ES-I3 (cell line): ENCODE results near the gene PNLDC1.
A peak's percentile ranks its signal among the peaks of the same experiment; 100 is the strongest.

Experiments used
- H3K36me3 ChIP-seq: 2 replicates; pipeline ENCODE4 v1.6.1; 2013; ENCODE audit warnings: mild to moderate bottlenecking, low read length, control low read depth, moderate library complexity; ENCODE audit not compliant: insufficient read depth
- H3K4me1 ChIP-seq: 2 replicates; pipeline ENCODE4 v1.6.1; 2013; ENCODE audit warnings: mild to moderate bottlenecking, control low read depth, low read length; ENCODE audit not compliant: insufficient read depth
- H3K9ac ChIP-seq: 2 replicates; pipeline ENCODE4 v1.6.1; 2013; ENCODE audit warnings: low read depth, mild to moderate bottlenecking, low read length, moderate library complexity
- H3K9me3 ChIP-seq: 2 replicates; pipeline ENCODE4 v1.6.1; 2013; ENCODE audit warnings: mild to moderate bottlenecking, low read length, moderate library complexity; ENCODE audit not compliant: control insufficient read depth, insufficient read depth

PNLDC1 gene, protein sequence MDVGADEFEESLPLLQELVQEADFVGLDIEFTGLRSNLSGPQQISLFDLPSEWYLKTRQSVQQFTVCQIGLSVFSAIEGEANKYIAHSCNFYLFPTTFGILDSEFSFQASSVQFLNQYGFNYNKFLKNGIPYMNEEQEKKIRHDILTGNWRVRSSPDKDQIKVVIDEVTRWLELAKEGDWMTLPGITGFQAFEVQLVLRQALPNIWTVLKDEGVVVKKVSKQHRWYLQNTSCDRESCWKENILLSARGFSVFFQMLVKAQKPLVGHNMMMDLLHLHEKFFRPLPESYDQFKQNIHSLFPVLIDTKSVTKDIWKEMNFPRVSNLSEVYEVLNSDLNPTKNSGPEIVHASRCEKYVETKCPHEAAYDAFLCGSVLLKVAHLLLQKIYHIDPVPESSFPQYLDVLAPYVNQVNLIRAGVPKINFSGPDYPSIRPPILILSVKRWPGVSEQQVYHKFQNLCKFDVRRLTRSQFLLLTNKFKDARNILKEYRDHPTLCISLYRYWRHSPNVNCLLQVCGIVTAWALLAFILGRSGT

DNA sequence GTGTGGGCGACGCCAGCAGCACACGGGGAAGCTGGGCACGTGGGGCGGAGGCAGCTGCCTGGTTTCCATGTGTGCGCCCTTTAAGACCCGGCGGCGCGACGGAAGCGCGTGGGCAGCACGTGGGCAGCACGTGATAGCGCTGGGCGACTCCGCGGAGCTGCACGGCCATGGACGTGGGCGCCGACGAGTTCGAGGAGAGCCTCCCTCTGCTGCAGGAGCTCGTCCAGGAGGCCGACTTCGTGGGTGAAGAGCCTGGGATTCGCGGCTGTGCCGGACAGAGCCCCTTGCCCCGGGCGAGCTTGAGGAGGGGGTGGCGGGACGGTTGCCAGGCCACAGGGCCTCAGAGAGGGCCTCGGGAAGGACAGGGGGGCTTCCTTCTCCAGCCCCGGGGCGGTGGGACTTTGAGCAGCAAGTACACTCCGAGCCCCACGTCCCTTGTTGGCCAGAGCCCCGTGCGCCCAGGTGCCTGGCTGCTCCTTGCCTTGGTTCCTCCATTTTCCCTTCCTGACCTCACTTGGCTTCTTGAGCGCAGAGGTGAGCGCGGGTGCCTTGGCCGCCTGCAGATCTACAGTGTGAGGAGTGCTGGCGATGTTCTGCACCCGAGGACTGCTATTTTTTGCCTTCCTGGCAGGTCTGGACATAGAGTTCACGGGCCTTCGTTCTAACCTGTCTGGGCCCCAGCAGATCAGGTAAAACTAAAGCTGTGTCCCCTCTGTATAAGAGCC lies at the start of gene PNLDC1:
TSS of gene PNLDC1 (plus strand) at position 136 of the 725 bp plus-strand sequence. CDS start at position 168, 32 bp downstream.
- no peaks in the 10 kb centered on the region for H3K36me3 ChIP-seq
- H3K9ac ChIP-seq = no peak within 1 kb of the TSS
- H3K9me3 ChIP-seq = no peaks in the 10 kb centered on the region
- no peaks in the 10 kb centered on the region for H3K4me1 ChIP-seq

DNA sequence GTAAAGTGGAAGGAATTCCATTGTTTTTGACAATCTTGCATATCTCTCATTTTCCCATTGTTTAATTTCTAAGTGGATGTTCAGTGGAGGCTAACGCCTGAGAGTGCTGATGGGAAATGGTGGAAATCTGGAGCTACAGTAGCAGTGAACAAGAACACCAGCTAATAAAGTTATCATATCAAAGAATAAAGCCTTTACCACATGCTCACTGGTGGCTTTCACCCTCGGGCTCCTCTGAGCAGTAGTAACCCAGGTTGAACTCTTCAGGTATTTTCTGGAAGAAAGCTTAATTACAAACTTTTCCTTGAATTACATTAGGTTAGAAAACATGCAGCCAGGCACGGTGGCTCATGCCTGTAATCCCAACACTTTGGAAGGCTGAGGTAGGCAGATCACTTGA lies 48.6 kb upstream of the PNLDC1 start:
- Histone ChIP-seq H3K9me3 (no peaks in the 10 kb centered on the region), H3K36me3 (peaks cover 23% of the 10 kb centered on the region), H3K9ac (no peak overlapping the region), H3K4me1 (no peaks in the 10 kb centered on the region)

DNA sequence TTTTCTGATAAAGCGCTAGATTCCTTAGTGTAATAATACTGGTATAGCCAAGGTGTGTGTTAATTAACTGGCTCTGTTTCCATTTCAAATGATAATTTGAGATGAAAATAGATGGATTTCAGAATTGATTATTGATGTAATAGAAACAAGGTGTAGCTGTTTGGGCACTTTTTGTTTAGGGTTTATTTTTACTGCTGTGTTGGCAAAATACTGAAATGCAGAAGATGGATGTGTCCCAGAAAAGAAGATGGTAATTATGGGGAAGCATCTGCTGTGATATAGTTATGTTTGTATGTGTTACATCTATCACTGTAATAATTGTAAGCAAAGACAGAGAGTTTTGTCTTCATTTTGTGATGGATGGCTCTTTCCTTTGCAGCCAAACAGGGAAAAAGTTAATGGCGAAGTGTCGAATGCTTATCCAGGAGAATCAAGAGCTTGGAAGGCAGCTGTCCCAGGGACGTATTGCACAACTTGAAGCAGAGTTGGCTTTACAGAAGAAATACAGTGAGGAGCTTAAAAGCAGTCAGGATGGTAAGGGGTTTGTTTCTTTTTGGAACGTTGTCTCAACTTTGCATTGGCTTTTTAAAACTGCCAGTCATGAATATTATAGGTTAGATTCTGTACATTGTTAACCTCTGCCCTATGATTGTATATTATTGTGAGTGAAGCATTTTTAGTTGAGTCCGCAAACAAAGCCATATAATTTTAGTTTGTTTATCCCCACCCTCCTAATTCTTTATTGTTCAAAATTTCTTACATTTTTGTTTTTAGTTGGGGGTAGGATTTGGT lies 46.8 kb upstream of the PNLDC1 start:
- H3K4me1 ChIP-seq = 0 out of 2 replicates have a peak, but pooled peaks cover under 1% of the 10 kb centered on the region
- H3K9ac ChIP-seq = no peak overlapping the region
- H3K9me3 ChIP-seq = no peaks in the 10 kb centered on the region
- peaks cover 23% of the 10 kb centered on the region for H3K36me3 ChIP-seq

DNA sequence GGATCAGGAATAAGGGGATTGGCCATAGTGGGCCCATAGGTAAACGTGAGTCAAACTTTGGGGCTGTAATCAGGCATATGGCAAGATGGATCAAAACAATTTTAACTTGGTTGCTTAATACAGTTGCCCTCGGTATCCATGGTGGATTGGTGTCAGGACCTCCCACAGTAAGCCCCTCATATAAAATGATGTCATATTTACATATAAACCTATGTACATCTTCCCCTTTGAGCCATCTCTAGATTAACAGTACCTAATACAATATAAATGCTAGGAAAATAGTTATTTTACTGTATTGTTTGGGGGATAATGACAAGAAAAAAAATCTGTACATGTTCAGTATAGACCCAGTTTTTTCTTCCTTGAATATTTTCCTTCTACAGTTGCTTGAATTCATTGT lies 45.7 kb upstream of the PNLDC1 start:
- Histone ChIP-seq H3K9me3 (no peaks in the 10 kb centered on the region), H3K9ac (no peak overlapping the region), H3K36me3 (peaks cover 23% of the 10 kb centered on the region), H3K4me1 (peaks cover 6% of the 10 kb centered on the region)

DNA sequence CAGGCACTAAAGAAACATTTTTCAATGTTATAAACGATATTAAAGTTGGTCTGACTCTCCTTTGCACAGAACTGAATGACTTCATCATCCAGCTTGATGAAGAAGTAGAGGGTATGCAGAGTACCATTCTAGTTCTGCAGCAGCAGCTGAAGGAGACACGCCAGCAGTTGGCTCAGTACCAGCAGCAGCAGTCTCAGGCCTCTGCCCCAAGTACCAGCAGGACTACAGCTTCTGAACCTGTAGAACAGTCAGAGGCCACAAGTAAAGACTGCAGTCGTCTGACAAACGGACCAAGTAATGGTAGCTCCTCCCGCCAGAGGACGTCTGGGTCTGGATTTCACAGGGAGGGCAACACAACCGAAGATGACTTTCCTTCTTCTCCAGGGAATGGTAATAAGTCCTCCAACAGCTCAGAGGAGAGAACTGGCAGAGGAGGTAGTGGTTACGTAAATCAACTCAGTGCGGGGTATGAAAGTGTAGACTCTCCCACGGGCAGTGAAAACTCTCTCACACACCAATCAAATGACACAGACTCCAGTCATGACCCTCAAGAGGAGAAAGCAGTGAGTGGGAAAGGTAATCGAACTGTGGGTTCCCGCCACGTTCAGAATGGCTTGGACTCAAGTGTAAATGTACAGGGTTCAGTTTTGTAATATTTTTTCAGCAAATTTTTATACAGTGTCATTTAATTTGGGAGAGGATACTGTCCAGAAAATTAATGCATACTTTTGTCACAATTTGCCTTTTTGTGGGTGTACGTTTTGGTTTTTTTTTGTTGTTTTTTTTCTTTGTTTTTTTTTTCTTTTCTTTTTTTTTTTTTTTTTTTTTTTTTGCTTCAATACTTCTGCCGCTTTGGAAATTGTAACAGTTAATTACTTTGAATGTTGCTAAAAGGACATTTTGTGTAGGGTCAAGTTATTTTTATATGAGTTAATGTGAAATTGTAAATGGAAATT lies 44.8 kb upstream of the PNLDC1 start:
- Histone ChIP-seq H3K9me3 (no peaks in the 10 kb centered on the region), H3K9ac (no peak overlapping the region), H3K36me3 (peaks cover 23% of the 10 kb centered on the region), H3K4me1 (peaks cover 12% of the 10 kb centered on the region)

DNA sequence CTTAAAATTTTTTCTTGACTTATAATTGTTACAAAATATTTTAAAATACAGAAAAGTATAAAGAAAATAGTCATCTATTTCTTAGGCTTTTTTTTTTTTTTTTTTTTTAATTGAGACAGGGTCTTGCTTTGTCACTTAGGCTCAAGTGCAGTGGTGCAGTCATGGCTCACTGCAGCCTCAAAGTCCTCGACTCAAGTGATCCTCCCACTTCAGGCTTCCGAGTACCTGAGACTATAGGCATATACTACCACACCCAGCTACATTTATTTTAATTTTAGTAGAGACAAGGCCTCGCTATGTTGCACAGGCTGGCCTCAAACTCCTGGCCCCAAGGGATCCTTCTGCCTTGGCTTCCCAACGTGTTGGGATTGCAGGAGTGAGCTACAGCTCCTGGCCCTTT lies 43.6 kb upstream of the PNLDC1 start:
- Histone ChIP-seq H3K4me1 (peaks cover 12% of the 10 kb centered on the region), H3K9me3 (no peaks in the 10 kb centered on the region), H3K36me3 (peaks cover 20% of the 10 kb centered on the region), H3K9ac (no peak overlapping the region)

DNA sequence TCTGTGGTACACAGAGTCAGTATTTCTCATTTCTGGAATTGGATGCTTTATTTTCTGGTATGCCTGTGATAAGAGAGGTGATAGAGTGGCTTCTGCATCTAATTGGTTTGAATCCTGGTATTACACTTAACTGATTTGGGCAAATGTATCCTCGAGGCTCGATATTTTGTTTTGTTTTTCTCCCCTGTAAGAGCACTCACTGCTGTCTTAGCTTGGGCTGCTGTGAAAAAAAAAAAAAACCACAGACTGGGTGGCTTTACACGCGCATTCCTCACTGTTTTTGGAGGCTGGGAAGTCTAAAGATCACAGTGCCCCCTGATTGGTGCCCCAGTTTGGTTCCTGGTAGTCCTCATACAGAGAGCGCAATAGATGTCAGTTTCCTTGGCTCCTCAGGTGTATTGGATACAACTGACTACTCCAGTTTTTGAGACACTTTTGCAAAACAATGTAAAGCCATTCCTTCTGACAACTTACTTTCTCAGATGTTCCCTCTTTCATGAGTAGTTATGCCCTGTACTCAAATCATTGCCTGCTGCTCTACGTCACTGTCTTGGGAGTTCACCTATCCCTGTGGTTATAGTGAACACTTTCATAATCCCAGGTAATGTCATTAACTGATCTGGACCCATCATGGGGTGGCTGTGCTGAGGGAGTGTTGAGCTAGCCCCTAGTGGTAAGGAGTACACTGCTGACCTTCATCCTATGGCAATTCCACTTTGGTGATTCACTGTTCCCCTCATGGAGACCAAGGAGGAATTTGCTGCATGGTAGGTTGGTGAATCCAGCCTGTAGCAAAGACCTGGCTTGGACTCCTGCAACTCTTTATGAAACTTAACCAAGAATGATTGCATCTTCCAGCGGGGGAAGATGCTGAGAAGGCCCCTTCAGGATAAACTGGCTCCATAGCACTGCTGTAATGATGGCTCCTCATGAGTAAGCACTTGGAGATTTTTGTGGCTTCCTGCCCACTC lies 41.8 kb upstream of the PNLDC1 start:
- Histone ChIP-seq H3K9me3 (no peaks in the 10 kb centered on the region), H3K9ac (no peak overlapping the region), H3K36me3 (peaks cover 16% of the 10 kb centered on the region), H3K4me1 (peaks cover 12% of the 10 kb centered on the region)

DNA sequence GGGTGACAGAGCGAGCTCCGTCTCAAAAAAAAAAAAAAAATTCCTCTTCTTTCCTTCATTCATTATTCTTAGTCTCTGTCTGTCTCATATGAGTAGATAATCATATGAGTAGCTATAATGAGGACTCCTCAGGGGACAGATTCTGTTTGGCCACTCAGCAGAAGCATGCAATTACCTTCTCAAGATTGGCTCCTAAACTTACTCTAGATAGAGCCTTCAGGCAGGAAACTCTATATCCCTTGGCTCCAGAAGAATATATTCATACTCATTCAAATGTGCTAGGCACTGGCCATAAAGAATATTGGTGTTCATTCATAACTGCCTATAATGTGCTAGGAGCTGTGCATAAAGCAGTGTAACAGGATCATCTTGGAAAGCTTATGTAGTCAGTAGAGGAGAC lies 40.4 kb upstream of the PNLDC1 start:
- Histone ChIP-seq H3K36me3 (peaks cover 11% of the 10 kb centered on the region), H3K9me3 (no peaks in the 10 kb centered on the region), H3K9ac (no peak overlapping the region), H3K4me1 (peaks cover 12% of the 10 kb centered on the region)

DNA sequence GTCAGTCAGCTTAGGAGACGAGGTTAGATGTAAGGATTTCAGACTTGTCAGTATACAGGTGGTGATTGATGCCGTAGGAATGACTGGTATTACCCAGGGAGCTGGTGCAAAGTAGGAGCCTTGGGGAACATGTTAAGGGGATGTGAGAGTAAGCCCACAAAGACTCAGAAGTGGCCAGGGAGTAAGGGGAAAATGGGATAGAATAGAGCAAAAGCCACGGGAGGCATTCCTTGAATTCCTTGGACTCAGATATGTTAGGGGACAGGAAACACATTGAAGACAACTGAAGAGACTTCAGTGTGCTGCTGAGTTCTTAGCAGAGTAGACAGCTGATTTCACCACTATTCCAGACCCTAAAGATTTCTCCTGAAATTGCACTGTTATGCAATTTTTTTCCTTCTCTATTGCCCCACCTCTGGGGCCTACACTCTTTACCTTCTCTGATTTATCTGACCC lies 39.4 kb upstream of the PNLDC1 start:
- H3K9me3 ChIP-seq = no peaks in the 10 kb centered on the region
- peaks cover 7% of the 10 kb centered on the region for H3K36me3 ChIP-seq
- peaks cover 12% of the 10 kb centered on the region for H3K4me1 ChIP-seq
- peak overlapping the region; percentile 99 for H3K9ac ChIP-seq

DNA sequence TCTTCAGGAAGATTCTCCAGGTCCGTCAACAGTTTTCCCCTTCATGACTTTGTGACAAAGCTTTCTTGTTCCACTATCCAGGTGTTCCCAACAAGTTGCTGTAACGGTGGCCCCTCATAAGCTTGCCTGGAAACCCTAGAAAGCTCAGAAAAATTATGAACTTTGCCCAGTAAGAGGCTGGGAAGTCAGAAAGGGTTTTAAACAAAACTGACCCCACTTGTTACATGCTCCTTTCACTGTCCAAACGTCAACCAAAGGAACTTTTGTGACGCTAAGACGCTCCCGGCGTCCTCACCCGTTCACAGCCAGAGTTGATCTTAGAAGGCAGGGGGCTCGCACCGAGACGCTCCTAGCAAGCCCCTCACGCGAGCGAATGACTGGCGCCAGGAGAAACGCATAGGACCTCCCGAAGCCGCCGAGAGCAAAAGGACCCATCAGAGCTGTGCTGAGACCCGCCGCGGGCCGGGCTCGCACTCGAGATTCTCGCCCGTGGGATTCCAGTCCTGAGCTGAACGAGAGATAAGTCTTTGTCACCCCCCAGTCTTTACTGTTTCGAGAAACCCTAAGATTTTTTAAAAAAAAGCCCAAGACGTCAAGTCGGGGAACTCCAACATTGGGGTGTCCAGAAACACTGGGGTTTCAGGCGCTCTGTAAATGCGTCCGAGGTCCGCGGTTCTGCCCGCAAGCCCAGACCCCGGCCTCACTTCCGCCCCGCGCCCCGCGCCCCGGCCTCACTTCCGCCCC lies 38.8 kb upstream of the PNLDC1 start:
- H3K9ac ChIP-seq = peak overlapping the region; percentile 99
- peaks cover 7% of the 10 kb centered on the region for H3K36me3 ChIP-seq
- peaks cover 12% of the 10 kb centered on the region for H3K4me1 ChIP-seq
- H3K9me3 ChIP-seq = no peaks in the 10 kb centered on the region

DNA sequence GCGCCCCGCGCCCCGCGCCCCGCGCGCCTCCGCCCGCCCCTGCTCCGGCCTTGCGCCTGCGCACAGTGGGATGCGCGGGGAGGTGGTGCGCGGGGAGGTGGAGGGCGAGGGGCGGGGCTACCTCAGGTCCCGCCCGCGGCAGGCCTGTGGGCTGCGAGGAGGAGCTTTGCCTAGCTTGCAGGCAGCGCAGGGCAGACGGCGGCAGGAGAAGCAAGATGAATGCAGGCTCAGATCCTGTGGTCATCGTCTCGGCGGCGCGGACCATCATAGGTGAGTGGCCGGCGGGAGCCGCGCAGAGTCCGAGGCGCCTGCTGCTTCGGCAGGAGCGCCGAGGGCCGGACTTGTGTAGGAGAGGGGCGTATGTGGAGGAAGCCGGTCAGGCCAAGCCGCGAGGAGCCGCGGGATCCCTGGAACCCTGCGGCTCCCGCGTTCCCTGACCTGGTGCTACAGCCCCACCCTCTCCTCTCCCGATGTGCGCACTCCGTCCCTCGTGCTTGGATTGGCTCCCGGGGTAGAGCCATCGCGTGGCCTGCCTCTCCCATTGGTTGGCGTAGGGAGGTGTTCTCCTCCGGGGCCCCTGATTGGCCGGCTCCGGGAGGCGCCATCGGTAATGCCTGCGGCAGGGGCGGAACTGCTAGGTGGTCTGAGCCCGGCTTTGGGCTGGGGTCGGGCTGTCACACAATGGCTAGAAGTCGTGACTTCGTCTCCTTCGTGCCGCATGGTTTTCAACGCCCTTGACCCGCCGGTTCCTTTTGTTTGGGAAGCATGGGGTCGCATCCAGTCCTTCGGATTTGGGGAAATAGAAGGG lies 38.0 kb upstream of the PNLDC1 start, which contains the start of gene ACAT2:
TSS of gene ACAT2 (plus strand) at position 173 of the 808 bp plus-strand sequence. CDS start at position 216, 43 bp downstream.
- peaks cover 11% of the 10 kb centered on the region for H3K36me3 ChIP-seq
- H3K4me1 ChIP-seq = peaks cover 12% of the 10 kb centered on the region
- no peaks in the 10 kb centered on the region for H3K9me3 ChIP-seq
- H3K9ac ChIP-seq = peak within 1 kb of the TSS; percentile 99
